Cardiac fibroblast (primary cell): ENCODE measurements around the gene PUDP.
"Not testable (repeated sequence)": the region's sequence is repeated elsewhere in the genome, so short reads cannot be mapped to it uniquely, and the experiment has no call there.

Experiments used
- DNase-seq, 2 donors: peaks; one replicate each; pipeline versions ENCODE4 v3.0.0 to v3.0.0-alpha.2; 2010; ENCODE audit warnings: low read depth in 2 of 2
- H3K4me3 ChIP-seq, 2 donors: replicated peaks in 1 of 2; 1 replicate in 1 of 2; 2 replicates in 1 of 2; pipeline ENCODE4 v1.5.1; 2011; ENCODE audit warnings: low read depth in 2 of 2, low read length in 2 of 2, mild to moderate bottlenecking in 2 of 2, moderate library complexity in 1 of 2
- TF ChIP-seq, protein P1 (sequence below): IDR thresholded peaks from one replicate; pipeline ENCODE4 v1.5.1; 2011; ENCODE audit warnings: low read depth, mild to moderate bottlenecking, low read length, inconsistent platforms

Gene PUDP

DNA sequence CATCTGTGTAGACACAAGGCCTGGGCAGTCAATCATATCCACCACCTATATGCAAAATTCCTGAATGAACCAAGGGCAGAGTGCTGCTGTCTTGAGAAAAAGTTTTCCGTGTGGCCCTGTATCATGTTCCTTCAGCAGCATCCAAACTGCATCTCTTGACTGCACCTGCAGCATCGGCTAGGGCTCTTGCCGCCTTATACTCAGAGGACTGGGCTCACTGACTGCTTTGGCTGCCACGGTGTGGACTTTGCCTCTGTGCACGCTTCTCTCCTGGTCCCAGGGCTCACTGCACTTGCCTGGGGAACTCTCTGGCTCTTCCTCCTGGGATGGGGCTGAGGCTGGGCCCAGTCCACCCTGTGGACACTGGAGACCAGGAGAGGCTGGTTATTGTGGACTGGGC is 39.9 kb downstream of the PUDP start:
- no peak overlapping the region for H3K4me3 ChIP-seq
- no peak for DNase-seq
- TF ChIP-seq, protein P1, sequence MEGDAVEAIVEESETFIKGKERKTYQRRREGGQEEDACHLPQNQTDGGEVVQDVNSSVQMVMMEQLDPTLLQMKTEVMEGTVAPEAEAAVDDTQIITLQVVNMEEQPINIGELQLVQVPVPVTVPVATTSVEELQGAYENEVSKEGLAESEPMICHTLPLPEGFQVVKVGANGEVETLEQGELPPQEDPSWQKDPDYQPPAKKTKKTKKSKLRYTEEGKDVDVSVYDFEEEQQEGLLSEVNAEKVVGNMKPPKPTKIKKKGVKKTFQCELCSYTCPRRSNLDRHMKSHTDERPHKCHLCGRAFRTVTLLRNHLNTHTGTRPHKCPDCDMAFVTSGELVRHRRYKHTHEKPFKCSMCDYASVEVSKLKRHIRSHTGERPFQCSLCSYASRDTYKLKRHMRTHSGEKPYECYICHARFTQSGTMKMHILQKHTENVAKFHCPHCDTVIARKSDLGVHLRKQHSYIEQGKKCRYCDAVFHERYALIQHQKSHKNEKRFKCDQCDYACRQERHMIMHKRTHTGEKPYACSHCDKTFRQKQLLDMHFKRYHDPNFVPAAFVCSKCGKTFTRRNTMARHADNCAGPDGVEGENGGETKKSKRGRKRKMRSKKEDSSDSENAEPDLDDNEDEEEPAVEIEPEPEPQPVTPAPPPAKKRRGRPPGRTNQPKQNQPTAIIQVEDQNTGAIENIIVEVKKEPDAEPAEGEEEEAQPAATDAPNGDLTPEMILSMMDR: no peak

DNA sequence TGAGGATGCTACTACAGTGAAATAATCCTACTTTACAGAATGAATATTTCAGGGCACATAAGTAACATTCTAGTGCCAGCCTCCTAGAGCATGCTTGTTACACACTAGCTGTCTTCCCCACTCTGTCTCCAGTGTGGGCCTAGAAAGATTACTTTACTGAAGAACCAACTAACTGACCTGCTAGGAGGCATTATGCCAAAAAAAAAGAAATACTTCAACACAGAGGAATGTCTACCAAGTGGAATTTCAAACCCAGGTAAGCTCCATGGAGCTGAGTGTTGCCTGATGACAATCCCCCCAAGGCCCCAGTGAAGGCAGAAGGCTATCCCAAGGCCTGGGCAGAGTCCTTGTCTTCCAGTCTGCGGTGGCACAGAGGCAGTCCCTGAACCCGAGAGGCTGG is 41.3 kb downstream of the PUDP start:
- TF ChIP-seq, protein P1: no peak
- H3K4me3 ChIP-seq: no peak overlapping the region
- DNase-seq: no peak

DNA sequence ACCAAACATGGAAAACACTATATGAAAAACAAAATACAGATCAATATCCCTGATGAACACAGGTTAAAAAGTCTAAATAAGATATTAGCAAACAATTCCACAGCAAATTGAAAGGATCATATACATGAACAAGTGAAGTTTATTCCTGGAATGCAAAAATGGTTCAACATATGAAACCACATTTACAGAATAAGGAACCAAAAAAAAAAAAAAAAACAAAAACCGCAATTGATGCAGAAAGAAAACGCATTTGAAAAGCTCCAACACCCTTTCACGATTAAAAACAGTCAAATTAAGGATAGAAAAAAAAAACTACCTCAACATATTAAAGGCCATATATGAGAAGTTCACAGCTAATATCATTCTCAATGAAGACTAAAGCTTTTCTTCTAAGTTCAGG is 45.8 kb downstream of the PUDP start:
- no peak overlapping the region for H3K4me3 ChIP-seq
- DNase-seq: no peak
- TF ChIP-seq, protein P1: no peak

DNA sequence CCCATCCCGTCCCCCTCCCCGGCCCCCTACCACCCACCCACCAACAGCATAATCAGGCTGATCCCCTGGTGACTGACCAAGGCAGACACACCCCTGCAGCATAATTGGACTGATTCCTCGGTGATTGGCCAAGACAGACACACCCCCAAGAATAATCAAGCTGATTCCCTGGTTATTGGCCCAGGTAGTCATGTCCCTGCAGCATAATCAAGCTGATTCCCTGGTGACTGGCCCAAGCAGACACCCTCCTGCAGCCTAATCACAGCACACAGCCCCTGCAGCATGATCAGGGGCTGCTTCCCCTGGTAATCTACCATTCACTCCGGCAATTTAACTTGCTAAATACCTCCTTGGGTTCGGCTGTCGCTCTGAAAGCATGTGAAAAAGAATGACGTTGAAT is 47.9 kb downstream of the PUDP start:
- TF ChIP-seq, protein P1: no peak
- H3K4me3 ChIP-seq: no peak overlapping the region
- no peak for DNase-seq

DNA sequence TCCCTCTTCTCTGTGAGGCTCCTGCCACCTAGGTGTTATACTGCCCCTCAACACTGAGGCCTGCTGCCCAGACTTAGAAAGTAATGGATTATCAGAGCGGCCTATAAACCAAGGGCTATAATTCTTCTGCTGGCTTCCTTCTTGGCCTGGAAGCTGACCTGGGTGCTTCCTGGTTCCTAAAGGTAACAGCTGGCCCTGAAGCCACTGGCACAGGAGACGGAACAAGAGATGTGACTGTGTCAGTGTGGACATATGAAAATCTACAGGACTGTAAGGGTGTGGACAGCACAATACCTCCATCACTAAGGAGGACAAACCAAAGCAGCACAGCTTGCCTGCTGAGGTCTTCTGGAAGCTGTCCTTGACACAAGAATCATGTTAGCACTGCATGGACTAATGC is 52.3 kb downstream of the PUDP start:
- H3K4me3 ChIP-seq, DNase-seq: not testable (repeated sequence)

DNA sequence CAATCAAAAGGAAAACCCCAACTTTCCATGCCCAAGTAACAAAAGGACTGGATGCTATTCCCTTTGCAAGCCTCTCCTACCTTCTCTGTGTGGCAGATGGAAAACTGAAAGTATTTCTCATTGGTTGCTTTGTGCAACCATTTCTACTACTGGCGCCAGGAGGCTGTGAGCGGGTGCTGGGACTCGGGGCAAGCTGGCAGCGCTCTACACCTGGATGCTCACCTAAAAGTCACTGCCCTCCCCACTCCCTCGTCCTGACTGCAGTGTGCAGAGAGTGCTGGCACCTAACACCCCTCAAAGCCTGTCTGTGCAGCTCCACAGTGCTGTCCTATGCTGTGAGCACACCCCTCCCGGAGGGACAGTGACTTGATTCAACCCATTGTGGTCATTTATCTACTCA is 54.6 kb downstream of the PUDP start:
- H3K4me3 ChIP-seq: no peak overlapping the region
- TF ChIP-seq, protein P1: no peak
- DNase-seq: no peak

DNA sequence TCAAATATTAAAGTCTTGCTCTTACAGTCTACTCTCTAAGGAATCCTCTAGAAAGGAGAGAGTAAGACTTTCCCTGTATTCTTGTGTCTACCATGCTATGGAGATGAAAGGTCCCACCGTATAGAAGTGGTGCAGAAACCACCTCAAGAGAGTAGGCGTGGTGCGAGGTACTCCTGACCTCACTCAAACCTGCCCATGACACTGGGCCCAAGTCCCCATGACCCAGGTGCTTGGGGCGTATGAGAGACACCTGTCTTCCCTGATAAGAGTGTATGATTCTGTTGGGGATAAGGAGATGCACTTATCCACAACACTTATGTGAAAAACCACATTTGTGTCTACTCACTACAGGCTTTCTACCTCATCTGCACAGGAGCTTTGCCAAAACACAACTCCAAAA is 55.4 kb downstream of the PUDP start:
- TF ChIP-seq, protein P1: no peak
- no peak for DNase-seq
- no peak overlapping the region for H3K4me3 ChIP-seq
